ENCODE measurements around the gene SETBP1. TPM values are rescaled to one million over a fixed set of nuclear protein-coding genes. Genes with fewer than 3 reads are reported as not detected.

SETBP1 gene
- total RNA-seq, 1 experiment from 2014 or later = 0.05 TPM

- H3K4me2 ChIP-seq (ENCODE audit: low read length) = no peak overlapping the region
- no peak overlapping the region for H3K27ac ChIP-seq (ENCODE audit: low read depth, low read length)
- H3K9me2 ChIP-seq (ENCODE audit: insufficient read depth) = no peaks in the 10 kb centered on the region
- CTCF ChIA-PET = no interaction called here
- POLR2A ChIA-PET = no interaction called here
- H3K4me3 ChIP-seq (replicated peaks in 1 of 2; ENCODE audit: low read depth in 1 of 2, low read length in 2 of 2) = no peak overlapping the region
- RAD21 ChIA-PET (ENCODE audit: low non-redundant PET in 1 of 2, low total read pairs in 2 of 2, uncharacterized antibody in 2 of 2, unreplicated experiment in 2 of 2) = no interaction called here
- H3K79me2 ChIP-seq (ENCODE audit: insufficient read depth, low read length) = no peaks in the 10 kb centered on the region
- no peak overlapping the region for H3K9ac ChIP-seq (ENCODE audit: low read length)
- ATAC-seq = no peak
- no peak overlapping the region for H2AFZ ChIP-seq (ENCODE audit: low read depth, low read length, poor library complexity, severe bottlenecking)
- BruUV-seq (replicated peaks) = no TSS peak
- H3K4me1 ChIP-seq (ENCODE audit: control insufficient read depth in 1 of 2, insufficient read depth in 2 of 2, low read length in 2 of 2) = no peaks in the 10 kb centered on the region
- intact Hi-C loops (cut with micrococcal nuclease) = no loop called here
- no peak for DNase-seq (ENCODE audit: low read depth, low spot score)
- H3K27me3 ChIP-seq (ENCODE audit: insufficient read depth, low read length) = no peaks in the 10 kb centered on the region
- H4K20me1 ChIP-seq (ENCODE audit: insufficient read depth) = no peaks in the 10 kb centered on the region
- TF ChIP-seq YY1 (IDR thresholded peaks at IDR 0.05; ENCODE audit: extremely low read depth, insufficient replicate concordance, low read depth, low read length) (no peak), SRF (IDR thresholded peaks at IDR 0.05; ENCODE audit: low read depth) (no peak), ZBTB33 (IDR thresholded peaks at IDR 0.05; ENCODE audit: extremely low read depth, insufficient replicate concordance, low read length) (no peak), EGR1 (IDR thresholded peaks at IDR 0.05; ENCODE audit: low read depth) (no peak), MAX (IDR thresholded peaks at IDR 0.05) (no peak), EZH2phosphoT487 (IDR thresholded peaks at IDR 0.05; ENCODE audit: borderline replicate concordance) (no peak), CBX3 (IDR thresholded peaks at IDR 0.05; ENCODE audit: low read depth) (no peak), CEBPB (IDR thresholded peaks at IDR 0.05; ENCODE audit: low read depth) (no peak), ATF3 (IDR thresholded peaks at IDR 0.05) (no peak), SIN3A (IDR thresholded peaks at IDR 0.05; ENCODE audit: low read depth) (no peak), REST (IDR thresholded peaks at IDR 0.05; ENCODE audit: low read depth) (no peak), POLR2AphosphoS5 (IDR thresholded peaks at IDR 0.05; ENCODE audit: low read depth, low read length) (no peak), EZH2 (IDR thresholded peaks at IDR 0.05) (no peak), ZFX (IDR thresholded peaks at IDR 0.05) (no peak), RAD21 (IDR thresholded peaks at IDR 0.05; ENCODE audit: low read depth) (no peak), CTCF (IDR thresholded peaks at IDR 0.05 in 2 of 3, conservative IDR thresholded peaks at IDR 0.05 in 1 of 3; ENCODE audit: borderline replicate concordance in 1 of 3, insufficient read depth in 1 of 3, low read depth in 2 of 3, low read length in 2 of 3) (no peak), SP1 (IDR thresholded peaks at IDR 0.05; ENCODE audit: low read depth) (no peak), POLR2A (IDR thresholded peaks at IDR 0.05; ENCODE audit: borderline replicate concordance, extremely low read depth, insufficient read depth, insufficient read length) (no peak), ELF1 (IDR thresholded peaks at IDR 0.05; ENCODE audit: borderline replicate concordance, low read depth) (no peak), JUND (IDR thresholded peaks at IDR 0.05) (no peak)
- H3K36me3 ChIP-seq (ENCODE audit: control insufficient read depth in 1 of 2, insufficient read depth in 2 of 2, low read length in 2 of 2) = no peaks in the 10 kb centered on the region
- H3K9me3 ChIP-seq (ENCODE audit: control insufficient read depth in 1 of 2, insufficient read depth in 1 of 2, low read depth in 1 of 2, low read length in 2 of 2) = peaks cover 3 to 29% of the 10 kb centered on the region in 2 experiments; a peak in 2 of 4 replicates
Measured at GRCh38 chr18:44763327-44763726, 82.6 kb downstream of the SETBP1 start.
